GDM1 (cell line): ENCODE measurements around the gene PHKA1.
"Not testable (repeated sequence)": the region's sequence is repeated elsewhere in the genome, so short reads cannot be mapped to it uniquely, and the experiment has no call there.

Experiments used
- DNase-seq: peaks from one replicate; lab custom pipeline; 2025; lab: John Stamatoyannopoulos, UW

The PHKA1 gene

DNA sequence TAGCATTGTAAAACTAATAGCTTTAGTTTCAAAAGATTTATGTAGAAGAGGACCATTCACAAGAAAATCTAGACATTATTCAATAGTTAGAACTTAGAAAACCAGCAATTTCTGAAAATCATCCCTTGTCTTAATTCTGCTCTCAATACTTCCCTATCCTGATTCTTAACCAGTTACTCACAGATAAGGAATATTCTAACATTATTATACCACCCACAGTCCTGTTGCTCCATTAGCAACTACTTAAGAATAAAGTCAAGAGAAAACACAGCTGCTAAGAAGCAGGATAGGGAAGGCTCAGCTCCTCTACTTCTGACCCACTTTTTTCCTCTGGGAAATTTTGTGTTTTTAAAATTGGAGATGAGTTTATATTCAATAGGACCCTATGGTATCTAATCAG, 47.7 kb downstream of the PHKA1 start:
- no peak for DNase-seq

DNA sequence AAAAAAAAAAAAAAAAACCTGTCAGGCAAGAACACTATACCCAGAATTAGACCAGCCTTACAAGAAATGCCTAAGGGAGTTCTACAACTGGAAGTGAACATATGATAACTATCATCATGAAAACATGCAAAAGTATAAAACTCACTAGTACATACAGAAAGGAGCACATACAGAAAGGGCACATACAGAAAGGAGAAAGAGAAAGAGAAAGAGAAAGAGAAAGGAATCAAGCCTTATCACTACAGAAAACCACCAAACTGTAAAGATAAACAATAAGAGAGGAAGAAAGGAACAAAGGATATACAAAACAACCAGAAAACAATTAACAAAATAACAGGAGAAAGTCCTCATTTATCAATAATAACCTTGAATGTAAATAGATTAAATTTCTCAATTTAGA, 50.4 kb downstream of the PHKA1 start:
- DNase-seq = no peak

- DNase-seq = no peak
Measured at GRCh38 chrX:72662020-72662747, 51.9 kb downstream of the PHKA1 start.

DNA sequence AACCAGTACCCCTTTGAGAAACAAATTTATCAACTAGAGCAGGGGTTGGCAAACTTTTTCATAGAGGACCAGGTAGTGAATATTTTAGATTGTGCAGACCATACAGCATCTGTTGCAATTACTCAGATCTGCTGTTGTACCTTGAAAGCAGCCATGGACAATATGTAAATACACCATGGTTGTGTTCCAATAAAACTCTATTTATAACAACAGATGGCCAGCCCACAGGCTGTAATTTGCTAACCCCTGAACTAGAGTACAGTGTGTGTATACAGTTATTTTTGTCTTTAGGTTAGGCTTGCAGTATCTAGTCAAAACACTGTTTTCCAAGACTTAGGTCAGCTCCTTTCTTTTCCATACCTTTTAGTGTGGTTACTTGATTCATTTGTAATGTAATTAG, 54.4 kb downstream of the PHKA1 start:
- no peak for DNase-seq

- DNase-seq = no peak
Measured at GRCh38 chrX:72652082-72652481, 62.0 kb downstream of the PHKA1 start.

DNA sequence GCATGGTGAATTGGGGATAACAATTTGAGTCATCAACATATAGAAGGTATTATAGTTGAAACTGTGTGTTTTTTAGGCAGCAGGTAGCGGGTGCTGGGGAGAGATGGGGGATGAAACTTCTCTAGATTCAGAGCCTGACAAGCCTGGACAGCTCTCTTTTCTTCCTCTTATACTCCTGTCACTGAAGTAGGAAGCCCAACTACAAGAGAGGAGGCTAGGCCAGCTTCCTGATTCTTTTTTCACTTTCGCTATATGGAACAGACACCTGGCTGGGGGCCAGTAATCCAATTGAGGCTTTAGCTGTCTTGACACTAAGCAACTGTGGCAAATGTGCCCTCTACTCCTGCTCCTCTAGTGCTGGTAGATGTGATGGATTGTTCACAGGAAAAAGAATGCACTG, 69.2 kb downstream of the PHKA1 start:
- peak; percentile 35 for DNase-seq

DNA sequence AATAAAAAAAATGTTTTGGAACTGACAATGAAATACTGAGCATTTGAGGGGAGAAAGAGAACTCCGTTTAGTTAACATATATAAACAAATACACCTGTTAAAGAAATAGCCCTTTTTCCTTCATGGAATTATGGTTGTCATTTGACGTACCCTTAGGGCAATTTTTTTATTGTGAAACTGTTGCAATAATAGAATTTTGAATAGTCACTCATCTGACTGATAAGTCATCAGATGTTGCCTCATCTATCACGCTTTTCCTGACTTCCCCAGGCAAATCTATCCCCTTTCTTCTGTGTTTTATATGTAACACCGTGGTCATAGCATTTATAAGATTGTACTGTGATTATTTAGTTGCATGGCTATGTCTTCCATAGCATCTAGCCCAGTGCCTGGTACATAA, 72.5 kb downstream of the PHKA1 start:
- DNase-seq = no peak

DNA sequence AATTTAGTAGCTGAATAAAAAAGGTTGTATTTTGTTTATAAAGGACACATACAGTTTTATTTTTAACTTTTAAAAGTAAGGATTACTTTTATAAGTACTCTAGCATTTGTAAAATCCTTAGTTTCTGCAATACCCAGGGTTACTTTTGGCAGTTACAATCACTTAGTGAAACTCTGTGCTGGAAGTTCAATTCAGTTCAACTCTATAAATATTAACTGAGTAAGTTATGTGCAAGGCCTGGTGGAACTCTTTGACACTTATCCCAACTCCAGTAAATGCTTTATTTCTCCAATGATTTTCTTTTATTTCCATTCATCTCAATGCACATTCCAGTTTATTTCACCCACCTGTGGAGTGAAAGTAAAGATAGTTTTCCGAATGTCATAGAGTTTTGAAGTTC, 78.2 kb downstream of the PHKA1 start:
- DNase-seq = no peak

- DNase-seq = no peak
Measured at GRCh38 chrX:72634331-72634730, 79.8 kb downstream of the PHKA1 start.

DNA sequence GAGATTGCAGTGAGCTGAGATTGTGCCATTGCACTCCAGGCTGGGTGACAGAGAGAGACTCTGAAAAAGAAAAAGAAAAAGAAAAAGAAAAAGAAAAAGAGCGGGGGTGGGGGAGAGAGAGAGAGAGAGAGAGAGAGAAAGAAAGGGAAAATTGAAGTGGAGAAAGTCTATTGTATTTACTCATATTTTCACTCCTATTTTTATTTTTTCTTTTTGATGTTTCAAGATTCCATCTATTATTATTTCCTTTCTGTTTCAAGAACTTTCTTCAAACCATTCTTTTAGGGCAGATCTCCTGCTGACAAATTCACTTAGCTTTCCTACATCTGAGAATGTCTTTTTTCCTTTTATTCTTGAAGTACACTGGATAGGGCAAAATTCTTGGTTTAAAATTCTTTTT, 83.9 kb downstream of the PHKA1 start:
- no peak for DNase-seq

GRCh38 chrX:72624194-72624593, 89.9 kb downstream of the PHKA1 start:
- DNase-seq = no peak

DNA sequence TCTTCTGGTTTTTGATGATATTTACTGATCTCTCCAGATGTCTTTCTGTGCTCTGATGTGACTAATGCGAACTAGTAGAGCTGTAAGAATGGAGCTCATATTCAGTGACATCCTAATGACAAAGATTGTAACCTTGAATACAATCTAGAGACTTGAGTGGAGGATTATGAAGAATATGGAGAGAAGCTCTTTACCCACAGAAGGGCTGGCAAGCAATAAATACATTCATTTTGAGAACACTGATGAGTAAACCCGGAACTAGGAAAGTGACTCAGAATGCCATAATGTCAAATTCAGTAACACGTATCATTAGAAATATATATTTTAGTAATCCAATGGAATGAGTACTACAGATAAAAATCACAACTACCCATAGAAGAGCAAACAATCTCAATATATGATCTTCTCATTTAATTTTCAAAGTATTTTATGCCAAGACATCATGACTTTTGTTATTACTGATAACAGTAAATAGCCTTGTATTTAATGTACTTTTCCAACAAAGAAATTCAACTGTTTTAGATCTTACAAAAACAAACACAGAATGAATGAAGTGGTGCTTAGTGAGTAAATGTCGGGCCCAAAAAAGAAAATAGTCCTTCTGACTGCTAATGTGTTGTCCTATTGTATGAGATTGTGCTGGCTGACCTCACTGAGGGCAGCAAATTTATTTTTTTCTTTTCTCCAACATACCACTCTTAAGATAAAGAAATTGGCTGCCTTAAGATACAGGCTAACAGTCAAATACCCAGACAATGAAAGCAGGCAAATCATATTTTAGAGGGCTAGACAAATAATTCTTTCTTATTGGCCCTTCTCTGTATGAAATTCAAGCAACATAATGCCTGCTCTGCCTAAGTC, 92.3 kb downstream of the PHKA1 start:
- no peak for DNase-seq

DNA sequence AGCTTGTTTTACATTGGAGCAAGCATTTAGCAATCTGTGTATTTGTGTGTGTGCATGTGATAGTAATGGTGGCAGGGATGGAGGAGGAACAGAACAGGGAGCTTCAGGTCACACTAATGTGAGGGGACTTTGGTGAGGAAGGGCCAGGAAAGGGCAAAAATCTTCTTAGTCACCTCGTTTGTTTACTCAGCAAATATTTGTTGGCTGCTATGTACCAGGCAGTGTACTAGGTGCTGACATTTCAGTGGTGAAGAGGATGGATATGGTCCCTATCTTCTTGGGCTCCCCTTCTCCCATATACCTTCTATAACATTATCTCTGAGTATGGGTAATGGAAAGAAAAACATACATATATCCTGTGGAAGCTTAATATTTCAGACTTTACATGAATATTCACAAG, 92.9 kb downstream of the PHKA1 start:
- DNase-seq = no peak

- DNase-seq = no peak
Measured at GRCh38 chrX:72620550-72621145, 93.5 kb downstream of the PHKA1 start.

GRCh38 chrX:72609313-72609712, 104.8 kb downstream of the PHKA1 start:
- no peak for DNase-seq

GRCh38 chrX:72604705-72605104, 109.4 kb downstream of the PHKA1 start:
- no peak for DNase-seq

GRCh38 chrX:72604112-72604511, 110.0 kb downstream of the PHKA1 start:
- DNase-seq = no peak

GRCh38 chrX:72591038-72591437, 123.1 kb downstream of the PHKA1 start:
- not testable (repeated sequence) for DNase-seq

DNA sequence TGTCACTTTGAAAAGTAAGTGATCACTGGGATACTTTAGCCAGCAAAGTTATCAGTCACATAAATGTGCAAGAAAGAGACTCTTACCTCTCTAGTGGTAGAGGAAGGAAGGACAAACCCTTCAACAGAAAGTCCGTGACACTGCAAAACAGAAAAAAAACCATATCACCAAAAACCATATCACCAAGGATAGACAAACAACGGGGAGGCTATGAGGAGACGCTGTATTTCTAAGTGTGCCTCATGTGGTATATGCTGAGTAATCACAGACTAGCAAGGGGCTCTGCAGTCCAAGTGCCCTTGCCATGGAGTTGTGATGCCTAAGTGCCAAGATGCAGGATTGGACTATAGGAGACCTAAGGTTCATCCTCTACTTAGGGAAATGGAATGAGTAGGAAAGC, 129.9 kb downstream of the PHKA1 start:
- no peak for DNase-seq

GRCh38 chrX:72576141-72576894, 137.8 kb downstream of the PHKA1 start:
- no peak for DNase-seq

DNA sequence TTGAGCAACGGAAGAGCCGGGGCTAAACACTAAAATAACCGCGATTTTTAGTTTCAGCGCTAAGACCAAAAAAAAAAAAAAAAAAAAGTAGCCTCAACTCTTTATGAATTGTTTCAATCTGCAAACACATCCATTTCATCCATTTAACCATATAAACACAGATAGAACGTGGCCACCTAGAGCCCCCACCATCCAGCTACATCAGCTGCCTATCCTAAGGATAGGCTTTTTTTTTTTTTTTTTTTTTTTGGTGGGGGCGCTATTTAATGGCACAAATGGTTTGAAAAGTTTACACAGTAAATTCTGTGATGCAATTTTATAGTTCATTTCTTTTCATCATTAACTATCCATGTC, 141.0 kb downstream of the PHKA1 start:
- no peak for DNase-seq
